Measurements from ENCODE around the gene MSH5. TPM values are rescaled to one million over a fixed set of nuclear protein-coding genes. Genes with fewer than 3 reads are reported as not detected.

Gene MSH5
- total and polyA plus RNA-seq, 2 of the 13 experiments (the other 11 are each of a cell fraction or from before 2014, with no cell fraction given) = 10.2 to 38.7 TPM

GRCh38 chr6:31769684-31770371 is 30.0 kb downstream of the MSH5 start (continued):
- TF ChIP-seq ARID4A (CRISPR knock-in tag; IDR thresholded peaks at IDR 0.05; ENCODE audit: borderline replicate concordance) (peak; percentile 55; the same call in 1 of the 2 replicates), ZNF280D (CRISPR knock-in tag; IDR thresholded peaks at IDR 0.05) (no peak), ZFP1 (CRISPR knock-in tag; IDR thresholded peaks at IDR 0.05) (peak; percentile 45; the same call in 1 of the 2 replicates), ZNF558 (CRISPR knock-in tag; IDR thresholded peaks at IDR 0.05; ENCODE audit: borderline replicate concordance) (no peak), ZSCAN20 (CRISPR knock-in tag; IDR thresholded peaks at IDR 0.05; ENCODE audit: borderline replicate concordance) (no peak), ZNF644 (CRISPR knock-in tag; IDR thresholded peaks at IDR 0.05; ENCODE audit: low read depth) (peak; percentile 53; the same call in 1 of the 2 replicates), NFE2L2 (IDR thresholded peaks at IDR 0.05; ENCODE audit: low read length) (no peak), TAF1 (CRISPR knock-in tag; IDR thresholded peaks at IDR 0.05) (no peak; the same call in 1 of the 2 replicates), ASH2L (IDR thresholded peaks at IDR 0.05; ENCODE audit: insufficient read length, low read depth, low read length) (no peak), MYC (CRISPR knock-in tag; IDR thresholded peaks at IDR 0.05; ENCODE audit: borderline replicate concordance) (no peak; the same call in 1 of the 2 replicates), ZBED4 (CRISPR knock-in tag; IDR thresholded peaks at IDR 0.05; ENCODE audit: borderline replicate concordance) (no peak), RFX1 (IDR thresholded peaks at IDR 0.05) (no peak), REL (CRISPR knock-in tag; conservative IDR thresholded peaks at IDR 0.05) (no peak), LCORL (IDR thresholded peaks at IDR 0.05) (no peak), LCORL (CRISPR knock-in tag; IDR thresholded peaks at IDR 0.05) (peak; percentile 81), GATAD2A (CRISPR knock-in tag; IDR thresholded peaks at IDR 0.05) (peak; percentile 54), PHF21A (CRISPR knock-in tag; IDR thresholded peaks at IDR 0.05) (no peak), TCF7 (IDR thresholded peaks at IDR 0.05; ENCODE audit: low read depth) (no peak)

Measured in HepG2 (cell line).